K562 (cell line): ENCODE data around the gene LST1. TPM values are rescaled to one million over a fixed set of nuclear protein-coding genes. Genes with fewer than 3 reads are reported as not detected.

Experiments used
- ATF3 ChIP-seq, 2 experiments: fragments of 450-650 bp in 1 of 2; sonication (generic) in 1 of 2; formaldehyde crosslinking in 1 of 2; IDR thresholded peaks in 1 of 2; conservative IDR thresholded peaks in 1 of 2; 2 replicates each; pipeline versions ENCODE4 v1.6.1 to v1.8.1; 2016 to 2023; ENCODE audit warnings: mild to moderate bottlenecking in 2 of 2, moderate library complexity in 2 of 2, inconsistent platforms in 1 of 2, missing genetic modification reagents in 1 of 2
- CBX3 ChIP-seq, 2 experiments: IDR thresholded peaks; 1 replicate in 1 of 2; 2 replicates in 1 of 2; pipeline ENCODE4 v1.6.1; 2012; ENCODE audit warnings: inconsistent platforms in 2 of 2, low read length in 2 of 2, borderline replicate concordance in 1 of 2, control low read depth in 1 of 2
- CHD2 ChIP-seq: IDR thresholded peaks from 2 replicates; pipeline ENCODE4 v1.6.1; 2011; ENCODE audit warnings: low read depth, low read length
- CREB3 ChIP-seq: fragments of 450-650 bp; conservative IDR thresholded peaks from 2 replicates; pipeline ENCODE4 v1.6.1; 2016; ENCODE audit warnings: missing genetic modification characterization, low read depth, mild to moderate bottlenecking, missing compliant biosample characterization, moderate library complexity
- HOMEZ ChIP-seq: fragments of 250-450 bp; sonication (Bioruptor Pico); IDR thresholded peaks from 2 replicates; pipeline ENCODE4 v1.4.0; 2020; ENCODE audit warnings: mild to moderate bottlenecking, moderate library complexity
- JUNB ChIP-seq: fragments of 450-650 bp; formaldehyde crosslinking; conservative IDR thresholded peaks from 2 replicates; pipeline ENCODE4 v1.4.0; 2020; ENCODE audit warnings: mild to moderate bottlenecking
- KLF16 ChIP-seq: IDR thresholded peaks from 2 replicates; pipeline ENCODE4 v1.6.1; 2016; ENCODE audit warnings: antibody characterized with exemption
- MLX ChIP-seq, 2 experiments: fragments of 450-650 bp in 1 of 2; sonication (generic) in 1 of 2; formaldehyde crosslinking; conservative IDR thresholded peaks; 2 replicates each; pipeline versions ENCODE4 v1.4.0 to v1.8.1; 2020 to 2022; ENCODE audit warnings: mild to moderate bottlenecking in 1 of 2, missing genetic modification reagents in 1 of 2
- NEUROD1 ChIP-seq: fragments of 150-350 bp; IDR thresholded peaks from 2 replicates; pipeline ENCODE4 v1.6.1; 2014; ENCODE audit warnings: borderline replicate concordance, low read length, low read depth; ENCODE audit not compliant: partially characterized antibody
- NFYB ChIP-seq: IDR thresholded peaks from 2 replicates; pipeline ENCODE4 v1.6.1; 2011; ENCODE audit warnings: mild to moderate bottlenecking, moderate library complexity; ENCODE audit not compliant: insufficient read length; ENCODE audit errors: extremely low read depth
- NONO ChIP-seq, 2 experiments: fragments of 200-400 bp in 1 of 2; fragments of 450-650 bp in 1 of 2; formaldehyde crosslinking in 1 of 2; IDR thresholded peaks; 2 replicates each; pipeline ENCODE4 v1.6.1; 2017; ENCODE audit warnings: low read depth in 2 of 2, mild to moderate bottlenecking in 2 of 2, moderate library complexity in 2 of 2, low read length in 1 of 2
- PCBP2 ChIP-seq: fragments of 200-400 bp; formaldehyde crosslinking; IDR thresholded peaks from 2 replicates; pipeline ENCODE4 v1.6.1; 2018; ENCODE audit warnings: low read length, low read depth, mild to moderate bottlenecking, moderate library complexity; ENCODE audit not compliant: poor library complexity, severe bottlenecking
- RBBP5 ChIP-seq: fragments of 200-600 bp; sonication (generic); IDR thresholded peaks from 2 replicates; pipeline ENCODE4 v1.6.1; 2012; ENCODE audit warnings: borderline replicate concordance, mild to moderate bottlenecking, low read length, control low read depth, inconsistent platforms; ENCODE audit not compliant: insufficient read depth, poor library complexity, severe bottlenecking
- RBM15 ChIP-seq: fragments of 200-400 bp; formaldehyde crosslinking; IDR thresholded peaks from 2 replicates; pipeline ENCODE4 v1.6.1; 2018; ENCODE audit warnings: mild to moderate bottlenecking, low read length, moderate library complexity; ENCODE audit not compliant: insufficient read depth
- SMARCA5 ChIP-seq: fragments of 450-650 bp; IDR thresholded peaks from 2 replicates; pipeline ENCODE4 v1.6.1; 2016
- THAP7 ChIP-seq: fragments of 250-450 bp; sonication (Bioruptor Pico); IDR thresholded peaks from 2 replicates; pipeline ENCODE4 v1.5.0; 2021
- U2AF1 ChIP-seq: fragments of 200-400 bp; formaldehyde crosslinking; optimal IDR thresholded peaks from 2 replicates; pipeline ENCODE3; 2017; ENCODE audit warnings: mild to moderate bottlenecking, low read depth, low read length, moderate library complexity
- ZNF133 ChIP-seq: fragments of 250-450 bp; sonication (Bioruptor Pico); IDR thresholded peaks from 2 replicates; pipeline ENCODE4 v1.4.0; 2020; ENCODE audit warnings: mild to moderate bottlenecking
- ZNF644 ChIP-seq: fragments of 200-800 bp; sonication (Bioruptor generic); IDR thresholded peaks from 2 replicates; pipeline ENCODE4 v1.6.1; 2016; ENCODE audit warnings: low read depth, missing genetic modification characterization, missing compliant biosample characterization
- polyA plus RNA-seq, 8 experiments: library from polyadenylated mRNA; depleted of rRNA in 4 of 8; stranded (reverse) in 5 of 8; unstranded in 3 of 8; fragments of >200 nt; fragmentation: Nextera tagmentation in 2 of 8; fragmentation: Illumina TruSeq in 1 of 8; extraction: Ambion mirVana in 2 of 8; extraction: Trizol in 1 of 8; gene quantifications; 2 replicates each; pipeline versions ENCODE4 v1.2.1 to v1.2.3, GENCODE V29; 2011 to 2014; ENCODE audit warnings: inconsistent platforms in 1 of 8, missing spikeins in 1 of 8
- total RNA-seq, 7 experiments: library from RNA; depleted of rRNA in 6 of 7; stranded (reverse); fragments of >200 nt in 6 of 7; fragmentation: Illumina TruSeq in 2 of 7; extraction: Trizol in 2 of 7; gene quantifications; 2 replicates each; pipeline versions ENCODE4 v1.2.1 to v1.2.3, GENCODE V29; 2011 to 2021; ENCODE audit warnings: low replicate concordance in 1 of 7

The LST1 gene
- total and polyA plus RNA-seq, 9 of the 15 experiments (the other 6 are each of a cell fraction or from before 2014, with no cell fraction given), result 0.82 to 7.8 (median 1.7) TPM

GRCh38 chr6:31541658-31542521, 44.2 kb upstream of the LST1 start, which contains the start of gene DDX39B (continued):
- TF ChIP-seq MLX (CRISPR knock-in tag; conservative IDR thresholded peaks at IDR 0.05) (peak; percentile 54 to 64; a peak in 1 of 4 replicates), KLF16 (no peak), ZNF133 (no peak), JUNB (CRISPR knock-in tag) (no peak), RBM15 (no peak), HOMEZ (no peak; the same call in 1 of the 2 replicates), SMARCA5 (no peak), RBBP5 (peak; percentile 99), CHD2 (peak; percentile 9; the same call in 1 of the 2 replicates), NEUROD1 (peak; percentile 86), CREB3 (tag) (peak; percentile 76; the same call in 1 of the 2 replicates), ZNF644 (tag) (0 out of 2 replicates have a peak, but pooled peaks have one; percentile 44), NONO (IDR thresholded peaks at IDR 0.05; ENCODE audit: low read depth in 2 of 2, low read length in 1 of 2) (no peak; a peak in 1 of 4 replicates), NFYB (peak; percentile 3), PCBP2 (no peak), U2AF1 (no peak), CBX3 (IDR thresholded peaks at IDR 0.05; ENCODE audit: borderline replicate concordance in 1 of 2, low read length in 2 of 2) (peak in 1 of 2 experiments; percentile 22; a peak in 1 of 3 replicates), ATF3 (IDR thresholded peaks at IDR 0.05) (no peak), ATF3 (CRISPR knock-in tag; conservative IDR thresholded peaks at IDR 0.05) (peak; percentile 68), THAP7 (CRISPR knock-in tag) (no peak; the same call in 1 of the 2 replicates)
